ES-I3 (cell line): ENCODE measurements around the gene OGFOD3.
"Not testable (repeated sequence)": the region's sequence is repeated elsewhere in the genome, so short reads cannot be mapped to it uniquely, and the experiment has no call there.

Experiments
- H3K36me3 ChIP-seq: 2 replicates; pipeline ENCODE4 v1.6.1; 2013; ENCODE audit warnings: mild to moderate bottlenecking, low read length, control low read depth, moderate library complexity; ENCODE audit not compliant: insufficient read depth
- H3K4me1 ChIP-seq: 2 replicates; pipeline ENCODE4 v1.6.1; 2013; ENCODE audit warnings: mild to moderate bottlenecking, control low read depth, low read length; ENCODE audit not compliant: insufficient read depth
- H3K9ac ChIP-seq: 2 replicates; pipeline ENCODE4 v1.6.1; 2013; ENCODE audit warnings: low read depth, mild to moderate bottlenecking, low read length, moderate library complexity
- H3K9me3 ChIP-seq: 2 replicates; pipeline ENCODE4 v1.6.1; 2013; ENCODE audit warnings: mild to moderate bottlenecking, low read length, moderate library complexity; ENCODE audit not compliant: control insufficient read depth, insufficient read depth

OGFOD3 gene

DNA sequence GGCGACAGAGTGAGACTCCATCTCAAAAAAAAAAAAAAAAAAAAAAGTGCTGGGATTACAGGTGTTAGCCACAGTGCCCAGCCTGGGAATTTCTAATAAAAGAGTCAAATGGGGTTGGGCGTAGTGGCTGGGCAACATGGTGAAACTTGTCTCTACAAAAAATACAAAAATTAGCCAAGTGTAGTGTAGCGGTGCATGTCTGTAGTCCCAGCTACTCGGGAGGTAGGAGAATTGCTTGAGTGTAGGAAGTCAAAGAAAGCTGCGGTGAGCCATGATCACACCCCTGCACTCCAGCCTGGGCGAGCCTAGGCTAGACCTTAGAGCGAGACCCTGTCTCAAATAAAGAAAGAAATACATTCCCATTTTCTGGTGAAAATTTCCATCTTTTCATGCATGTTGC is 49.2 kb downstream of the OGFOD3 start:
- Histone ChIP-seq H3K9me3 (no peaks in the 10 kb centered on the region), H3K4me1 (0 out of 2 replicates have a peak, but pooled peaks cover 2% of the 10 kb centered on the region), H3K36me3 (no peaks in the 10 kb centered on the region), H3K9ac (no peak overlapping the region)

DNA sequence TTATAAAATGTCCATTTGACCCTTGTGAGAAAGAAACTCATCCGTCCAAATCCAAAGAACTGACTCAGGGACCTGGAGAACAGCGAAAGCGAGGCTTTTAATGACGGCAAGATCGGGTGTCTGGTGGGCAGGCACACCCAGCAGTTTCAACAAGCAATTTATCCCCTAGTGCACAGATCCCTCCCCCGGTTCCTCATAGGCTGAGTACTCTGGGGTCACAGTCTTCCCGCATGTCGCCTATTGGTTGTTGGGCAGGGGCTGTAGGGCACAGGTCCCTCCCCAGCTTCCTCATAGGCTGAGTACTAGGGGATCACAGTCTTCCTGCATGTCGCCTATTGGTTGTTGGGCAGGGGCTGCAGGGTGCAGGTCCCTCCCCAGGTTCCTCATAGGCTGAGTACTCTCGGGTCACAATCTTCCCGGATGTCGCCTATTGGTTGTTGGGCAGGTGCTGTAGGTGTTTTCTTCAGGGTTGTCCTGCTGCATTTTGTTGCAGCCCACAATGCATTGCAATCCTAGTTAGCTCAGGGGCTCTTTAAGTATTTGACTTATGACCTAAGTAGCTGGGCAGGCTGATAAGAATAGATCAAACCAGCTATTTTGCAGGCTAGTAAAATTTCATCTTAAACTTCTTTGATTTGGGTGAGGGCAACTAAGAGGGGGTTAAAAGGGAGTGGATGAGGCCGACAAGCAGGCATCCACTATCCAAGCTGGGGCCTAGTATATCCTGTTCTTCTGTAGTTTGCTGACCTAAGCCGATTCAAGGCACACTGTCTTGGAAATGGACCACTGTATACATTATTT is 50.5 kb downstream of the OGFOD3 start:
- Histone ChIP-seq H3K9me3 (no peaks in the 10 kb centered on the region), H3K4me1 (0 out of 2 replicates have a peak, but pooled peaks cover 2% of the 10 kb centered on the region), H3K9ac (peak overlapping the region; percentile 39; the same call in 1 of the 2 replicates), H3K36me3 (no peaks in the 10 kb centered on the region)

DNA sequence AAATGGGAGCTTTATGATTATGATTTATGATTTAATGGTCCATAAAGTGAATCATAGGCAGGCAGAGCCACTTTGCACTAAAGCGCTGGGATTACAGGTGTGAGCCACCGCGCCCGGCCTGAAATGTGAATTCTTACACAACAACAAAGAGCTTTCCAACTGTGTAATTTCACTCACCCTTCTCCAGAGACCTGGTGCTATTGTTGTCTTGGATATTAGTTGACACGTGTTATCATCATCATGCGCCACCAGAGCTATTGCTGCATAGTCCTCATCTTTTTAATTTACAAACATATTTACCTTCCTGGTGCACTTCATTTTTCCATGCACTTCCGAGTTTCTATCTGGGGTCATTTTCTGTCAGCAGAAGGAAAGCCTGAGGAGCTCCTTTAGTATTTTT is 51.6 kb downstream of the OGFOD3 start:
- H3K4me1 ChIP-seq, result 0 out of 2 replicates have a peak, but pooled peaks cover 2% of the 10 kb centered on the region
- no peaks in the 10 kb centered on the region for H3K36me3 ChIP-seq
- H3K9ac ChIP-seq, result no peak overlapping the region
- H3K9me3 ChIP-seq, result no peaks in the 10 kb centered on the region

DNA sequence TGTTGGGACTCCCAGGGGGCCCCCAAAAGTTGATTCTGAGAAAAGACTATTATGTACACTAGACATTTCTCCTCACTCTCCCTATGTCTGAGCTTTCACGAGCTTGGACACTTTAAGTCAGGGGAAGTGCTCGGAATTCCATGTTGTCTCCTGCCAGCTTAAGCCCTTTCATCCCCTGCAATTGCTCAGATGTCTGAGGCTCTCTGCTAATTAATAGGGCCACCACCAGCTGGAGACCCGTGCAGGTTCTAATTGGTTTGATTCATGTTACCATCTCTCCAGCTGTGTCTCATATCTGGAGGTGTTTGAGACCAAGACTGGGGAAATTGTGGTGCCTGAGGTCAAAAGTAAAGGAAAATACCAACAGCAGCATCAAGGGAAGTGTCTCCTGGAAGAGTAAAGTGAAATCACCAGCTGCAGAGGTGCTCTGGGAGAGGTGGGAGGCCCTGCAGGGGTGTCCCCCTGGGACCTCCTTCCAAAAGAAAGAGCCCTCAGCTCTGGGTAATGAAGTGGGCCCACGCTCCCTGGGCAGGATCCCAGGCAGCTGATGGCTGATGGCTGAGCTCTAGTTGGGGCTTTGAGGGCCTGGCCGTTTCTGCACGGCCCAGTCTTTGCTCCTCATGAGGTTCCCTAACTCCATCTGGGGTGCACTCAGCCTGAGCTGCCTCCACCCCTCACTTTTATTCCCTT is 52.6 kb downstream of the OGFOD3 start:
- H3K36me3 ChIP-seq, result no peaks in the 10 kb centered on the region
- 0 out of 2 replicates have a peak, but pooled peaks cover 2% of the 10 kb centered on the region for H3K4me1 ChIP-seq
- no peak overlapping the region for H3K9ac ChIP-seq
- H3K9me3 ChIP-seq, result no peaks in the 10 kb centered on the region

DNA sequence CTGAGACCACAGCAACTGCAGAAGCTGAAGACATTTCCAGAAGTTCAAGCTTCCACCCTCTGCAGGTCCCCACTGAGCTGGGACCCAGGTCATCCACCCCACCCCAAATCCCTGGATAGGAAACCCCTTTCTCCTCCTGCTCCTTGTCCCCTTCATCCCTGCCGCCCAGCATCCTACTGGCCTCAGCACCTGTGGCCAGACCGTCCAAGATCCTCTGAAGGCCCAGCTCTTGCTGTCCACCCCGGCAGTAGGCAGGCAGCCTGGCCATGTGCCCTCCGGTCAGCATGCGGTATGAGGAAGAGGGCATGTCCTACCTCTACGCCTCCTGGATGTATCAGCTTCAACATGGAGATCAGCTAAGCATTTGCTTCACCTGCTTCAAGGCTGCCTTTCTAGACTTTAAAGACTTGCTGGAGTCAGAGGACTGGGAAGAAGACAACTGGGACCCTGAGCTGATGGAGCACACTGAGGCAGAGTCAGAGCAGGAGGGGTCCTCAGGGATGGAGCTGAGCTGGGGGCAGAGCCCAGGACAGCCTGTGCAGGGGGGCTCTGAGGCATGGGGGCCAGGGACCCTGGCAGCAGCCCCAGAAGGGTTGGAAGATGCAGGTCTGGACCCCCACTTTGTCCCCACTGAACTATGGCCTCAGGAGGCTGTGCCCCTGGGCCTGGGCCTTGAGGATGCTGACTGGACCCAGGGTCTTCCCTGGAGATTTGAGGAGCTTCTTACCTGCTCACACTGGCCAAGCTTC is 56.3 kb downstream of the OGFOD3 start:
- no peak overlapping the region for H3K9ac ChIP-seq

DNA sequence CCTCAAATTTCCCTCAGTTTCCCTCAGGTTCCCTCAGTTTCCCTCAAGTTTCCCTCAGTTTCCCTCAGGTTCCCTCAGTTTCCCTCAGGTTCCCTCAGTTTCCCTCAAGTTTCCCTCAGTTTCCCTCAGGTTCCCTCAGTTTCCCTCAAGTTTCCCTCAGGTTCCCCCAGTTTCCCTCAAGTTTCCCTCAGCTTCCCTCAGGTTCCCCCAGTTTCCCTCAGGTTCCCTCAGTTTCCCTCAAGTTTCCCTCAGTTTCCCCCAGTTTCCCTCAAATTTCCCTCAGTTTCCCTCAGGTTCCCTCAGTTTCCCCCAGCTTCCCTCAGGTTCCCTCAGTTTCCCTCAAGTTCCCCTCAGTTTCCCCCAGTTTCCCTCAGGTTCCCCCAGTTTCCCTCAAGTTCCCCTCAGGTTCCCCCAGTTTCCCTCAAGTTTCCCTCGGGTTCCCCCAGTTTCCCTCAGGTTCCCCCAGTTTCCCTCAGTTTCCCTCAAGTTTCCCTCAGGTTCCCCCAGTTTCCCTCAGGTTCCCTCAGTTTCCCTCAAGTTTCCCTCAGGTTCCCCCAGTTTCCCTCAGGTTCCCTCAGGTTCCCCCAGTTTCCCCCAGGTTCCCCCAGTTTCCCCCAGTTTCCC is 58.8 kb downstream of the OGFOD3 start:
- not testable (repeated sequence) for H3K36me3 ChIP-seq, H3K9me3 ChIP-seq, H3K9ac ChIP-seq, H3K4me1 ChIP-seq

More for the DNA sequence above, 56.3 kb downstream of the OGFOD3 start:
- Histone ChIP-seq H3K9me3 (no peaks in the 10 kb centered on the region), H3K36me3 (no peaks in the 10 kb centered on the region), H3K4me1 (no peaks in the 10 kb centered on the region; the same call in 1 of the 2 replicates)

DNA sequence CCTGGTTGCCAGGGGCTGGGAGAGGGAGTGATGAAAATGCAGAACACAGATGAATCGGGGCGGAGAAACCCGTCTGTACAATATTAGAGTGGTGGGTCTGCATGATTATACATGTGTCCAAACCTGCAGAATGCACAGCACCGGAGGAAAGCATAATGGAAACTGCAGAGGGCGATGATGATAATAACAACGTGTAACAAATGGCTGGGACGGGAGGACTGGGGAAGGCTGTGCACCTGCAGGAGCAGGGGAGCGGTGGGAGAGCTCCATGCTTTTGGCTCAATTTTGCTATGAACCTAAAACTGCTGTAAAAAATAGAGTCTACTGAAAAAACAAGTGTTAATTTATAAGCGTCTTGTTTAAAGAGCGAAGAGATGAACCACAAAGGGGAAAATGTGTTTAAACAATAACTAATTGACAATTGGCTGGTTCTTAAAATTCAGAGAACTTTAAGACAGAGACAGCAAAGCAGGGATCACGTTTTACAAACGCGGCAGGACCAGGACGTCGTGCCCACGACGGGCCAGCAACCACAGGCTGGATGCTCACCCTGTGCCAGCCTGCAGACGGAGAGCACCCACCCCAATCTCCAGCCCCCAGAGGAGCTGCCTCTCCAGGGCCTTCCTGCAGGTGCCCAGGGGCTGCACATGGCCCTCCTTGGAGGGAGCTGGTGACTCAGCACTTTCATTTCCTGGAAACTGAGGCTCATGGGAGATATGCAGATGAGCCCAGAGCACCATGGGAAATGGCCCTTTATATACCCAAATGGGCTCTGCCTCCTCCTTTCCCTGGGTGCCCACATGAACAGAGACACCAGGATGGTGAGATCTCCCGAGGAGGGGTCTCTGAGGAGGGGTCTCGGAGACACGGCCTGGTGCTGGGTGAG is 59.7 kb downstream of the OGFOD3 start, which contains the start of gene TEX19:
Gene TEX19, plus strand, starts transcription at position 783 of the 886 bp plus-strand sequence. CDS start 2,904 bp downstream, outside the sequence.
- Histone ChIP-seq H3K9me3 (no peaks in the 10 kb centered on the region), H3K9ac (no peak within 1 kb of the TSS), H3K4me1 (peaks cover 5% of the 10 kb centered on the region; the same call in 1 of the 2 replicates), H3K36me3 (no peaks in the 10 kb centered on the region)

DNA sequence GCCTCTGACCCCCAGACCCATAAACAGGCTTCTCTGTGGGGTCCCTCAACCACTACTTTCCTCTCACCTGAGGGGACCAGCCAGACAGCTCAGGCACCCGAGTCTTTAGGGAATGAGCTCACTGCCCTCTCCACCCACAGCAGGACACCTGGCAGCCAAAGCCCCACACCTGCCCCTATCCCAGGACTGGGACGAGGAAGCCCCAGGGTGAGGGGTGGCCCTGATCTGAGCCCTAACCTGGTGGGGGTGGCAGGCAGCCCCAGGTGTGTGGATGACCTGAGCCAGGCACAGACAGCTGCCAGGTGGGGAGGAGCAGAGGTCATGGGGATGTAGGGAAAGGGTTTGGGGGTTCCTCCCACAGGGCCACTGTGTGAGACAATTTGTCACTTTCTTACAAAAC is 61.0 kb downstream of the OGFOD3 start:
- H3K36me3 ChIP-seq, result no peaks in the 10 kb centered on the region
- H3K9ac ChIP-seq, result no peak overlapping the region
- no peaks in the 10 kb centered on the region for H3K9me3 ChIP-seq
- peaks cover 5% of the 10 kb centered on the region; the same call in 1 of the 2 replicates for H3K4me1 ChIP-seq

DNA sequence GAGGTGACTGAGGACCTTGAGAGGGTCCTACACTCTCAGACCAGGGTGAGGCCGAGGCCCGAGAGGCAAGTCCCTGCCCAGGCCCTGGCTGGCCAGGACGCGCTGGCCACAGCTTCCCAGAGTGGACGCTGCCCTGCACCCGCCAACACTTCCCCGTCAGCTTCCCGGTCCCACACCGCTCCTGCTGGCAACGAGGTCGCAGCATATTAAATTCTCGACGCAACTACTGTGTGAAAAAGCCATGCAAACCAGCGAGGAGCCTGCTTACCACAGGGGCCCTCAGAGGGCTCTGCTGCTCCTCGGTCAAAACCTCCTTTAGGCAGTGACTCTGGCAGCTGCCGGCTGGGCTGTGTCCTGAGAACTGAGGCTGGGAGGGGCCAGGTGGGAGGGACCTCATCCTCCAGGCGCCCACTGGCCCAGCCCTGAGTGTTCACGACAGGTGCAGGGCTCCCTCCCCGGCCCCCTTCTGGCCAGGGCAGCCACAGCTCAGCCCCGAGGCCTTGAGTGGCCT is 61.5 kb downstream of the OGFOD3 start:
- Histone ChIP-seq H3K9me3 (no peaks in the 10 kb centered on the region), H3K36me3 (no peaks in the 10 kb centered on the region), H3K9ac (no peak overlapping the region), H3K4me1 (peaks cover 5% of the 10 kb centered on the region; the same call in 1 of the 2 replicates)

DNA sequence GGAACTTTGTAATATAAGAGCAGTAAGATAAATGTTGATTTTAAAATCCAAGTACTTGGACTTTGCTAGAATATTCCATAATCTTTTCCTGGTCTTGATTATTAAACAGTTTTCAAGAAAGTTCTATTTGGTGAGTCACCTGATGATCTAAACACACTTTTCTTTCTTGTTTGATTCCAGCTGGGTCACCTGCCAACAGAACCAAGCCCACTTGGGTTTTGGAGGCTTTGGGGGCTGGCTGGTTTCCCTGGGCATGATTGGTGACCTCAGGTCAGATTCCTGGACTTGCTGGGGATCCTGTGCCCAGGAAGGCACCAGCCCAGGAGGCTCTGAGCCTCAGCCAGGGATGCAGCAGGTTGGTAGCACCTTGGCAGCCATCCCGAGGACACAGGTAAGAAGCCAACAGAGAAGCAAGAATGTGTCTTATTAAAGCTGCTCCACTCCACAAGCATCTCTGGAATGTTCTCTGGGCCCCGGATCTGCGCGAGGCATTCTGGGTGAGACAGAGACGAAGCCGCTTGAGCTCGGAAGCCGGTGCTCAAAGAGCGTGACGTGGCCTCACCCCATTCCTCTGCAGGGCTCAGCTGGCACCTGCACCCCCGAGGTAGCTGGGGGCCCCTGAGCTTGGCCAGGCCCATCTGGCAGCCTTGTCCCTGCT is 62.5 kb downstream of the OGFOD3 start:
- H3K9ac ChIP-seq, result no peak overlapping the region
- peaks cover 5% of the 10 kb centered on the region; the same call in 1 of the 2 replicates for H3K4me1 ChIP-seq
- no peaks in the 10 kb centered on the region for H3K36me3 ChIP-seq

DNA sequence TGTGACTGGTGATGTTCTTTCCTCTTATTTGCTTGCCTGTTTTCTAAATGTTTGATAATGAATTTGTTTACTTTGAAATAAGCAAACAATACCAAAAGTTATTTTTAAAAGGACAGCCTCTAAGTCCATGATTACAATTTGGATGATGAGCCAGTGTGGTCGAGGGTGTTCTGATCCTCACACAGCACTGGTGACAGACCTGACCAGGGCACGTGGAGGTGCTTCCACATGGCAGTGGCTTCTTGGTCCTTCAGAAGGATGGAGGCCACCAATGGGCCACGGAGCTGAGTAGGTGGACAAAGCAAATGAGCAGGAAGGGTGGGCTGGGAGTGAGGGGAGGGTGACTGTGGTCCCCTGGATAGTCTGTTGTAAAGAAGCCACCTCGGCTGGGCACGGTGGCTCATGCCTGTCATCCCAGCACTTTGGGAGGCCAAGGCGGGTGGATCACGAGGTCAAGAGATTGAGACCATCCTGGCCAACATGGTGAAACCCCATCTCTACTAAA is 63.5 kb downstream of the OGFOD3 start:
- no peaks in the 10 kb centered on the region for H3K36me3 ChIP-seq
- H3K9me3 ChIP-seq, result no peaks in the 10 kb centered on the region
- H3K4me1 ChIP-seq, result peaks cover 5% of the 10 kb centered on the region; the same call in 1 of the 2 replicates

More for the DNA sequence above, 62.5 kb downstream of the OGFOD3 start:
- H3K9me3 ChIP-seq, result no peaks in the 10 kb centered on the region

DNA sequence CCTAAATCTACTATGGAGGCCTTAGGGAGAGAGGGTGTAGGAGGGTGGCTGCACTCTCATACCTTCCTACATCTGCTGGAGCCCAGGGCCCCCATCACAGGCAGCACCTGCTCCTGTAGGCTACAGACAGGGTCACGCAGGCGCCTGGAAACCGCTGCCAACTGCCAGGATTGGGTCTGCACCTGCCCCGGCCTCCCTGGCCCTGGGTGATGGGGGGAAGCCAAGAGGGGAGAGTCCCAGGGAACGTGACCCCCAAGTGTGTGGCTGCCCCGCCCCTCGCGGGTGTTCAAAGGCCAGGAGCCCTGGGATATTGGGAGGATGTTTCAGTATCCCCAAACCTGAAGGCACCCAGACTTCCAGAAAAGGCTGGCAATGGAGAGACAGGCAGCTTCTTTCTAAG is 64.9 kb downstream of the OGFOD3 start:
- Histone ChIP-seq H3K9ac (no peak overlapping the region), H3K36me3 (no peaks in the 10 kb centered on the region), H3K4me1 (peaks cover 5% of the 10 kb centered on the region; the same call in 1 of the 2 replicates), H3K9me3 (no peaks in the 10 kb centered on the region)

More for the DNA sequence above, 63.5 kb downstream of the OGFOD3 start:
- no peak overlapping the region for H3K9ac ChIP-seq
